Measurements from ENCODE around the gene RNF180.

DNA sequence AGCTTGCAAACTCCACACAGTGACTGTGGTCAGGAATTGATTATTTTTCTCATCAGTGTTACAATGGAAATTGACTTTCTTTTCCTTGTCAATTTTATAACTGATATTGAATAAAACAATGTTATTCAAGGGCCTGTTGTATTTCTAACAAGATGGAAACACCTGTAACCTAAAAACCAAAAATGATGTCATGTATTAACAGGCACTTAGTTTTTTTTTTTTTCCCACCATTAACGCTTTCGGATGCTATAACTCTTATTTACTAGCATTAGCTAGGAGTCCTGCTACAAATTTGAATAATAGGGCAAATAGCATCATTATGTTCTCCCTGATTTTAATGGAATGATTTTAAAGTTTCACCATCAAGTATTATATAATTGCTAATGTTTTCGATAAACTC, 30.3 kb downstream of the RNF180 start:
- TF ChIP-seq, protein P1, sequence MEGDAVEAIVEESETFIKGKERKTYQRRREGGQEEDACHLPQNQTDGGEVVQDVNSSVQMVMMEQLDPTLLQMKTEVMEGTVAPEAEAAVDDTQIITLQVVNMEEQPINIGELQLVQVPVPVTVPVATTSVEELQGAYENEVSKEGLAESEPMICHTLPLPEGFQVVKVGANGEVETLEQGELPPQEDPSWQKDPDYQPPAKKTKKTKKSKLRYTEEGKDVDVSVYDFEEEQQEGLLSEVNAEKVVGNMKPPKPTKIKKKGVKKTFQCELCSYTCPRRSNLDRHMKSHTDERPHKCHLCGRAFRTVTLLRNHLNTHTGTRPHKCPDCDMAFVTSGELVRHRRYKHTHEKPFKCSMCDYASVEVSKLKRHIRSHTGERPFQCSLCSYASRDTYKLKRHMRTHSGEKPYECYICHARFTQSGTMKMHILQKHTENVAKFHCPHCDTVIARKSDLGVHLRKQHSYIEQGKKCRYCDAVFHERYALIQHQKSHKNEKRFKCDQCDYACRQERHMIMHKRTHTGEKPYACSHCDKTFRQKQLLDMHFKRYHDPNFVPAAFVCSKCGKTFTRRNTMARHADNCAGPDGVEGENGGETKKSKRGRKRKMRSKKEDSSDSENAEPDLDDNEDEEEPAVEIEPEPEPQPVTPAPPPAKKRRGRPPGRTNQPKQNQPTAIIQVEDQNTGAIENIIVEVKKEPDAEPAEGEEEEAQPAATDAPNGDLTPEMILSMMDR (conservative IDR thresholded peaks at IDR 0.05; ENCODE audit: low read length) = no peak
- TF ChIP-seq EZH2phosphoT487 (IDR thresholded peaks at IDR 0.05; ENCODE audit: borderline replicate concordance) = no peak

Data from Loucy (cell line).